Measurements from ENCODE around the gene CCDC192.

CCDC192 gene

GRCh38 chr5:127909066-127909465 lies 205.9 kb downstream of the CCDC192 start:
- no peak overlapping the region for H3K4me3 ChIP-seq (IDR thresholded peaks at IDR 0.05; ENCODE audit: insufficient read depth, low read depth, low read length)
- no peak overlapping the region for H3K9ac ChIP-seq
- H3K4me1 ChIP-seq (ENCODE audit: low read depth, poor library complexity, severe bottlenecking): peaks cover 55% of the 10 kb centered on the region
- H3K27me3 ChIP-seq (ENCODE audit: insufficient read depth, low read depth): no peaks in the 10 kb centered on the region
- no peaks in the 10 kb centered on the region for H3K79me2 ChIP-seq (ENCODE audit: insufficient read depth, low read depth)
- peak; percentile 67; the same call in 1 of the 2 replicates for TF ChIP-seq CTCF (conservative IDR thresholded peaks at IDR 0.05; ENCODE audit: low read depth, low read length)
- no peak overlapping the region for H3K4me2 ChIP-seq
- H3K27ac ChIP-seq: no peak overlapping the region
- no peak overlapping the region for H2AFZ ChIP-seq (ENCODE audit: low read depth)
- H3K36me3 ChIP-seq (ENCODE audit: insufficient read depth): no peaks in the 10 kb centered on the region
- no peaks in the 10 kb centered on the region for H4K20me1 ChIP-seq (ENCODE audit: insufficient read depth)

GRCh38 chr5:127909821-127910220 lies 206.6 kb downstream of the CCDC192 start:
- peaks cover 53% of the 10 kb centered on the region for H3K4me1 ChIP-seq (ENCODE audit: low read depth, poor library complexity, severe bottlenecking)
- no peak overlapping the region; the same call in 1 of the 2 replicates for H3K4me2 ChIP-seq
- no peaks in the 10 kb centered on the region for H3K79me2 ChIP-seq (ENCODE audit: insufficient read depth, low read depth)
- no peak overlapping the region for H3K4me3 ChIP-seq (IDR thresholded peaks at IDR 0.05; ENCODE audit: insufficient read depth, low read depth, low read length)
- H2AFZ ChIP-seq (ENCODE audit: low read depth): no peak overlapping the region
- no peaks in the 10 kb centered on the region for H3K36me3 ChIP-seq (ENCODE audit: insufficient read depth)
- no peak overlapping the region for H3K27ac ChIP-seq
- H3K27me3 ChIP-seq (ENCODE audit: insufficient read depth, low read depth): no peaks in the 10 kb centered on the region
- H4K20me1 ChIP-seq (ENCODE audit: insufficient read depth): no peaks in the 10 kb centered on the region
- no peak overlapping the region for H3K9ac ChIP-seq
- TF ChIP-seq CTCF (conservative IDR thresholded peaks at IDR 0.05; ENCODE audit: low read depth, low read length): no peak

GRCh38 chr5:127910307-127910956 lies 207.2 kb downstream of the CCDC192 start:
- no peaks in the 10 kb centered on the region for H3K36me3 ChIP-seq (ENCODE audit: insufficient read depth)
- no peak for TF ChIP-seq CTCF (conservative IDR thresholded peaks at IDR 0.05; ENCODE audit: low read depth, low read length)
- no peaks in the 10 kb centered on the region for H3K27me3 ChIP-seq (ENCODE audit: insufficient read depth, low read depth)
- H3K4me1 ChIP-seq (ENCODE audit: low read depth, poor library complexity, severe bottlenecking): peaks cover 48% of the 10 kb centered on the region
- H3K79me2 ChIP-seq (ENCODE audit: insufficient read depth, low read depth): no peaks in the 10 kb centered on the region
- H3K27ac ChIP-seq: no peak overlapping the region
- H2AFZ ChIP-seq (ENCODE audit: low read depth): no peak overlapping the region
- no peak overlapping the region for H3K9ac ChIP-seq
- no peak overlapping the region for H3K4me3 ChIP-seq (IDR thresholded peaks at IDR 0.05; ENCODE audit: insufficient read depth, low read depth, low read length)
- no peaks in the 10 kb centered on the region for H4K20me1 ChIP-seq (ENCODE audit: insufficient read depth)
- H3K4me2 ChIP-seq: no peak overlapping the region; the same call in 1 of the 2 replicates

- Histone ChIP-seq H2AFZ (ENCODE audit: low read depth) (no peak overlapping the region), H3K4me3 (IDR thresholded peaks at IDR 0.05; ENCODE audit: insufficient read depth, low read depth, low read length) (no peak overlapping the region), H3K36me3 (ENCODE audit: insufficient read depth) (no peaks in the 10 kb centered on the region), H3K4me2 (no peak overlapping the region), H3K79me2 (ENCODE audit: insufficient read depth, low read depth) (no peaks in the 10 kb centered on the region), H3K27me3 (ENCODE audit: insufficient read depth, low read depth) (no peaks in the 10 kb centered on the region), H3K27ac (no peak overlapping the region), H4K20me1 (ENCODE audit: insufficient read depth) (no peaks in the 10 kb centered on the region), H3K9ac (no peak overlapping the region), H3K4me1 (ENCODE audit: low read depth, poor library complexity, severe bottlenecking) (peaks cover 36% of the 10 kb centered on the region)
- no peak for TF ChIP-seq CTCF (conservative IDR thresholded peaks at IDR 0.05; ENCODE audit: low read depth, low read length)
Measured at GRCh38 chr5:127911619-127912018, 208.4 kb downstream of the CCDC192 start.

All from KMS-11 (cell line).